CD14-positive monocyte (primary cell): Measurements from ENCODE around the gene ZSCAN22. TPM values are rescaled to one million over a fixed set of nuclear protein-coding genes. Genes with fewer than 3 reads are reported as not detected.

ENCODE experiments used
- DNase-seq, 3 donors: peaks; one replicate each; pipeline ENCODE4 v3.0.0-alpha.2; 2011 to 2022
- H2AFZ ChIP-seq: 2 replicates; pipeline ENCODE4 v1.6.0; 2012; ENCODE audit warnings: mild to moderate bottlenecking, low read depth, low read length, inconsistent platforms; ENCODE audit not compliant: insufficient read depth, poor library complexity, severe bottlenecking
- H3K27ac ChIP-seq, 2 donors: 1 replicate in 1 of 2; 2 replicates in 1 of 2; pipeline ENCODE4 v1.5.1; 2012 to 2013; ENCODE audit warnings: low read length in 2 of 2, control low read depth in 1 of 2, inconsistent platforms in 1 of 2, low read depth in 1 of 2, mild to moderate bottlenecking in 1 of 2
- H3K27me3 ChIP-seq, 2 donors: one replicate each; pipeline versions ENCODE4 v1.6.0 to v1.6.1; 2011 to 2013; ENCODE audit warnings: low read length in 2 of 2; ENCODE audit not compliant: control insufficient read depth in 2 of 2, insufficient read depth in 2 of 2
- H3K36me3 ChIP-seq, 2 donors: replicated peaks in 1 of 2; 1 replicate in 1 of 2; 2 replicates in 1 of 2; pipeline versions ENCODE4 v1.5.1 to v1.6.1; 2012 to 2013; ENCODE audit warnings: low read length in 2 of 2, control low read depth in 1 of 2, inconsistent platforms in 1 of 2, mild to moderate bottlenecking in 1 of 2; ENCODE audit not compliant: insufficient read depth in 2 of 2, control insufficient read depth in 1 of 2
- H3K4me1 ChIP-seq, 2 donors: 1 replicate in 1 of 2; 2 replicates in 1 of 2; pipeline versions ENCODE4 v1.5.1 to v1.6.1; 2012 to 2013; ENCODE audit warnings: low read length in 2 of 2, control low read depth in 1 of 2, inconsistent platforms in 1 of 2, mild to moderate bottlenecking in 1 of 2, moderate library complexity in 1 of 2; ENCODE audit not compliant: insufficient read depth in 2 of 2, control insufficient read depth in 1 of 2
- H3K4me2 ChIP-seq: replicated peaks from 2 replicates; pipeline ENCODE3; 2012; ENCODE audit warnings: low read length, moderate library complexity, mild to moderate bottlenecking; ENCODE audit not compliant: poor library complexity, severe bottlenecking; ENCODE audit errors: extremely low read depth
- H3K4me3 ChIP-seq, 3 experiments: fragments of 200-600 bp in 1 of 3; sonication (generic) in 1 of 3; replicated peaks in 1 of 3; 1 replicate in 2 of 3; 2 replicates in 1 of 3; pipeline ENCODE4 v1.5.1; 2011 to 2013; ENCODE audit warnings: low read length in 3 of 3, mild to moderate bottlenecking in 3 of 3, control low read depth in 2 of 3, low read depth in 2 of 3, inconsistent platforms in 1 of 3, moderate library complexity in 1 of 3
- H3K79me2 ChIP-seq: 2 replicates; pipeline ENCODE4 v1.6.0; 2012; ENCODE audit warnings: mild to moderate bottlenecking, control low read depth, inconsistent platforms, low read length, moderate library complexity; ENCODE audit not compliant: insufficient read depth
- H3K9ac ChIP-seq: 2 replicates; pipeline ENCODE4 v1.6.0; 2017; ENCODE audit warnings: low read length, mild to moderate bottlenecking; ENCODE audit not compliant: insufficient read depth, poor library complexity, severe bottlenecking
- H3K9me3 ChIP-seq, 2 donors: replicated peaks in 1 of 2; 1 replicate in 1 of 2; 2 replicates in 1 of 2; pipeline versions ENCODE4 v1.5.1 to v1.6.1; 2012 to 2013; ENCODE audit warnings: low read length in 2 of 2, control low read depth in 1 of 2; ENCODE audit not compliant: control insufficient read depth in 1 of 2, insufficient read depth in 1 of 2
- H4K20me1 ChIP-seq: 2 replicates; pipeline ENCODE4 v1.6.0; 2012; ENCODE audit warnings: mild to moderate bottlenecking, low read length, control low read depth, moderate library complexity; ENCODE audit not compliant: insufficient read depth
- H3K27ac Mint-ChIP-seq, 7 donors: one replicate each; pipeline ENCODE4 v1.8.0; 2020; ENCODE audit warnings: mild to moderate bottlenecking in 7 of 7, mixed read lengths in 7 of 7, moderate library complexity in 6 of 7, inconsistent platforms in 2 of 7
- H3K27me3 Mint-ChIP-seq, 3 donors: one replicate each; pipeline ENCODE4 v1.8.0; 2021 to 2022; ENCODE audit warnings: low read depth in 3 of 3, mild to moderate bottlenecking in 3 of 3, mixed read lengths in 3 of 3, moderate library complexity in 3 of 3, inconsistent platforms in 1 of 3
- H3K36me3 Mint-ChIP-seq, 2 donors: one replicate each; pipeline ENCODE4 v1.8.0; 2020; ENCODE audit warnings: mixed read lengths in 2 of 2, inconsistent platforms in 1 of 2, mild to moderate bottlenecking in 1 of 2
- H3K4me1 Mint-ChIP-seq: one replicate; pipeline ENCODE4 v1.8.0; 2020; ENCODE audit warnings: mild to moderate bottlenecking, mixed read lengths
- H3K4me3 Mint-ChIP-seq, 2 donors: one replicate each; pipeline ENCODE4 v1.8.0; 2020; ENCODE audit warnings: mild to moderate bottlenecking in 2 of 2, mixed read lengths in 2 of 2, moderate library complexity in 1 of 2
- H3K9me3 Mint-ChIP-seq, 7 donors: one replicate each; pipeline ENCODE4 v1.8.0; 2020 to 2022; ENCODE audit warnings: mixed read lengths in 7 of 7, mild to moderate bottlenecking in 6 of 7, moderate library complexity in 6 of 7, inconsistent platforms in 2 of 7
- WGBS: methylation state at CpG from one replicate; pipeline ENCODE4 v1.1.5; 2013; ENCODE audit warnings: missing lambda C conversion rate; ENCODE audit not compliant: insufficient coverage; 5-methylcytosine and 5-hydroxymethylcytosine counted together
- intact Hi-C, 2 donors: fragments of 100-400 bp; cut with micrococcal nuclease; formaldehyde crosslinking; loops; one replicate each; pipeline versions ENCODE4 v1.15.0 to v1.15.1; 2023
- polyA plus RNA-seq, 3 donors: library from polyadenylated mRNA; depleted of rRNA in 1 of 3; unstranded in 2 of 3; stranded (reverse) in 1 of 3; fragments of 300-500 nt in 2 of 3; fragments of >200 nt in 1 of 3; fragmentation: Illumina TruSeq in 2 of 3; gene quantifications; 1 replicate in 2 of 3; 2 replicates in 1 of 3; pipeline ENCODE4 v1.2.3, GENCODE V29; 2012 to 2021
- TF ChIP-seq, protein P1 (sequence below): fragments of 200-600 bp; IDR thresholded peaks from one replicate; pipeline ENCODE4 v1.8.0; 2022; ENCODE audit warnings: antibody characterized with exemption, mild to moderate bottlenecking

The ZSCAN22 gene
- polyA plus RNA-seq, 3 donors = 0.58 to 1.2 (median 0.99) TPM

DNA sequence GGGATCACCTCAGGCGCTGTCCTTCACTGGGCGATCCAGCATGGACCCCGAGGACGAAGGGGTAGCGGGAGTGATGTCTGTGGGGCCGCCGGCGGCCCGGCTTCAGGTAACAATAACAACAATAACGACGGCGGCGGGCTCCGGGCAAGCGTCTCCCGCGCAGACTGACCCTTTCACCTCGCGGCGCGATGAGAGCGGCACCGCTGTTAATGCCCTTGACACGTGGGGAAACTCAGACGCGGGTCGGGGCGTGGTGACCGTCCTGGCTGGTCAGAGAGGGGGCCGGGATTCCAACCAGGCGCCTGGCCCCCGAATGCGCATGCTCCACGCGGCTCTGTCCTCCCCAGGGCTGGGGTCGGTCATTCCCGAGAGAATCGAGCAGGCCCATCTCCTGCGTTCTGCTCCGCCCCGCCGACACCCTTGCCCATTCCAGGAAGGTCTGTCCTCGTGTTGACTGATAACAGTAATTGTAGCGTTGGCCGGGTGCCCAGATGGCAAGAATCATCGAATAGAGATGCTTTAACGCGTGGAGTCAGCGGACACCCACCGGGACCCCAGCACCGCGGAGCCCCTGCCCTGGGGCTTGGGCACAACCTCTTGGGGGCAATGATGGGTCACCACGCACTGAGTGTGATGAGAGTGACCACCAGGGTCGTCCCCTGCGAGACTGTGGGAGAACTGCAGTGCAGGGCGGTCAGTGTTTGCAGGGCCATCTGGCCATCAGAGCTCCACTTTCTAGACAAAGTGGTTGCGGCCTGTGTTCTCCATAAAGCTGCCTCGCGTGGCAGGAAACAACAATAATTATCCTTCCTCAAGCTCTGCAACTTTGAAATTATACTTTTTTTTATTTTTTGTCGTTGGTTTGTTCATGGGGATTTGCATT, 47.5 kb upstream of the ZSCAN22 start:
- Histone ChIP-seq H3K4me1 (peaks cover 15 to 25% of the 10 kb centered on the region in 2 donors), H3K36me3 (no peaks in the 10 kb centered on the region), H3K79me2 (peaks cover 16% of the 10 kb centered on the region), H3K27ac (peak overlapping the region; percentile 75 to 87), H3K27me3 (no peaks in the 10 kb centered on the region), H3K4me3 (peak overlapping the region; percentile 67 to 91 (median 89)), H3K9me3 (peaks cover 41 to 67% of the 10 kb centered on the region in 2 donors), H4K20me1 (no peaks in the 10 kb centered on the region), H3K4me2 (peak overlapping the region; percentile 96), H2AFZ (peak overlapping the region; percentile 100), H3K9ac (peak overlapping the region; percentile 86)
- Mint-ChIP-seq H3K9me3 (peaks cover 39 to 87% (median 71%) of the 10 kb centered on the region in 7 donors), H3K36me3 (peaks cover 34 to 36% of the 10 kb centered on the region in 2 donors), H3K27ac (peak overlapping the region; percentile 86 to 95 (median 93)), H3K4me3 (peak overlapping the region; percentile 92 to 95), H3K27me3 (peaks cover 0 to 2% (median 0%) of the 10 kb centered on the region in 3 donors), H3K4me1 (peaks cover 20% of the 10 kb centered on the region)
- peak in 2 of 3 donors; percentile 7 to 15 for DNase-seq
- 3% methylated on average over 57 of the region's 60 CpGs for WGBS
- TF ChIP-seq, protein P1, sequence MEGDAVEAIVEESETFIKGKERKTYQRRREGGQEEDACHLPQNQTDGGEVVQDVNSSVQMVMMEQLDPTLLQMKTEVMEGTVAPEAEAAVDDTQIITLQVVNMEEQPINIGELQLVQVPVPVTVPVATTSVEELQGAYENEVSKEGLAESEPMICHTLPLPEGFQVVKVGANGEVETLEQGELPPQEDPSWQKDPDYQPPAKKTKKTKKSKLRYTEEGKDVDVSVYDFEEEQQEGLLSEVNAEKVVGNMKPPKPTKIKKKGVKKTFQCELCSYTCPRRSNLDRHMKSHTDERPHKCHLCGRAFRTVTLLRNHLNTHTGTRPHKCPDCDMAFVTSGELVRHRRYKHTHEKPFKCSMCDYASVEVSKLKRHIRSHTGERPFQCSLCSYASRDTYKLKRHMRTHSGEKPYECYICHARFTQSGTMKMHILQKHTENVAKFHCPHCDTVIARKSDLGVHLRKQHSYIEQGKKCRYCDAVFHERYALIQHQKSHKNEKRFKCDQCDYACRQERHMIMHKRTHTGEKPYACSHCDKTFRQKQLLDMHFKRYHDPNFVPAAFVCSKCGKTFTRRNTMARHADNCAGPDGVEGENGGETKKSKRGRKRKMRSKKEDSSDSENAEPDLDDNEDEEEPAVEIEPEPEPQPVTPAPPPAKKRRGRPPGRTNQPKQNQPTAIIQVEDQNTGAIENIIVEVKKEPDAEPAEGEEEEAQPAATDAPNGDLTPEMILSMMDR = no peak
- intact Hi-C loops = loop anchor here in 1 of 2 donors (5.0 kb wide), 1 partner anchor 97 kb away; the partner anchor contains the start of gene ZNF274

DNA sequence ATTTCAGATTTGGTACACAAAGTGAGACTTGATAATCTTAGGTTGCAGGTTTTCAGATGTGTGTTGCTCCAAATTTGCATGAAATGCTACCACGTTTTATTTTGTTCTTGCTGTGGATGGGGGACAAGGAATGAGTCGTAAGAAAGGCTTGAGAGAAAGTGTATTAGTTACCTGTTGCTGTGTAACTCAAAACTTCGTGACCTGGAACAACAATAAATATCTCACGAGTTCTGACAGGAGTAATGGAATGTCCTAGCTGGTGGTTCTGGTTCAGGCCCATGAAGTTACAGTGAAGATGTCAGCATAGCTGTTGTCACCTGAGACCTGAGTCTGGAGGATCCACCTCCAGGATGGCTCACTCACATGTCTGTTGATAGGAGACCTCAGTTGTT, 46.9 kb upstream of the ZSCAN22 start:
- H4K20me1 ChIP-seq = no peaks in the 10 kb centered on the region
- Mint-ChIP-seq H3K4me1 (peaks cover 20% of the 10 kb centered on the region), H3K9me3 (peaks cover 38 to 86% (median 71%) of the 10 kb centered on the region in 7 donors), H3K27ac (peak overlapping the region in 1 of 7 donors; percentile 95), H3K27me3 (peaks cover 0 to 2% (median 0%) of the 10 kb centered on the region in 3 donors), H3K36me3 (peaks cover 30 to 33% of the 10 kb centered on the region in 2 donors), H3K4me3 (peak overlapping the region; percentile 92 to 95)
- intact Hi-C loops = loop anchor here (5.0 kb wide), 1 partner anchor 98 kb away; the partner anchor contains the start of gene ZNF274 (in 2 of the 2)
- 89% methylated on average over 3 of the region's 4 CpGs for WGBS
- TF ChIP-seq, protein P1 = no peak
- H2AFZ ChIP-seq = peak overlapping the region; percentile 100
- H3K79me2 ChIP-seq = peaks cover 16% of the 10 kb centered on the region
- peaks cover 0 to 4% of the 10 kb centered on the region in 2 donors for H3K36me3 ChIP-seq
- H3K9me3 ChIP-seq = peaks cover 41 to 71% of the 10 kb centered on the region in 2 donors
- H3K4me3 ChIP-seq = peak overlapping the region in 2 of 3 experiments; percentile 89 to 91
- peak overlapping the region; percentile 96 for H3K4me2 ChIP-seq
- DNase-seq = no peak
- H3K9ac ChIP-seq = no peak overlapping the region
- no peak overlapping the region for H3K27ac ChIP-seq
- peaks cover 15 to 25% of the 10 kb centered on the region in 2 donors for H3K4me1 ChIP-seq
- H3K27me3 ChIP-seq = no peaks in the 10 kb centered on the region
